Measurements from ENCODE around the gene ZBTB25. TPM values are rescaled to one million over a fixed set of nuclear protein-coding genes. Genes with fewer than 3 reads are reported as not detected.

Gene ZBTB25
- polyA plus RNA-seq, 1 of the 3 experiments (the other 2 are of a cell fraction) = 4.5 TPM

DNA sequence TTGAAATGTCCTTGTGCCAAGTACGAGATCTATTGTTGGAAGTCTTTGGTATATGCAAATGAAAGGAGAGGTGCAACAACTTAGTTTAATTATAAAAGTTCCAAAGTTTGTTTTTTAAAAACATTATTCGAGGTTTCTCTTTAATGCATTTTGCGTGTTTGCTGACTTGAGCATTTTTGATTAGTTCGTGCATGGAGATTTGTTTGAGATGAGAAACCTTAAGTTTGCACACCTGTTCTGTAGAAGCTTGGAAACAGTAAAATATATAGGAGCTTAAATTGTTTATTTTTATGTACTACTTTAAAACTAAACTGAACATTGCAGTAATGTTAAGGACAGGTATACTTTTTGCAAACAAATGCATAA lies 39.2 kb upstream of the ZBTB25 start:
- Histone ChIP-seq H3K4me3 (ENCODE audit: low read depth in 2 of 2, low read length in 1 of 2) (no peak overlapping the region), H3K36me3 (replicated peaks in 1 of 2; ENCODE audit: control insufficient read depth in 1 of 2, insufficient read depth in 2 of 2, low read length in 1 of 2) (no peaks in the 10 kb centered on the region)

DNA sequence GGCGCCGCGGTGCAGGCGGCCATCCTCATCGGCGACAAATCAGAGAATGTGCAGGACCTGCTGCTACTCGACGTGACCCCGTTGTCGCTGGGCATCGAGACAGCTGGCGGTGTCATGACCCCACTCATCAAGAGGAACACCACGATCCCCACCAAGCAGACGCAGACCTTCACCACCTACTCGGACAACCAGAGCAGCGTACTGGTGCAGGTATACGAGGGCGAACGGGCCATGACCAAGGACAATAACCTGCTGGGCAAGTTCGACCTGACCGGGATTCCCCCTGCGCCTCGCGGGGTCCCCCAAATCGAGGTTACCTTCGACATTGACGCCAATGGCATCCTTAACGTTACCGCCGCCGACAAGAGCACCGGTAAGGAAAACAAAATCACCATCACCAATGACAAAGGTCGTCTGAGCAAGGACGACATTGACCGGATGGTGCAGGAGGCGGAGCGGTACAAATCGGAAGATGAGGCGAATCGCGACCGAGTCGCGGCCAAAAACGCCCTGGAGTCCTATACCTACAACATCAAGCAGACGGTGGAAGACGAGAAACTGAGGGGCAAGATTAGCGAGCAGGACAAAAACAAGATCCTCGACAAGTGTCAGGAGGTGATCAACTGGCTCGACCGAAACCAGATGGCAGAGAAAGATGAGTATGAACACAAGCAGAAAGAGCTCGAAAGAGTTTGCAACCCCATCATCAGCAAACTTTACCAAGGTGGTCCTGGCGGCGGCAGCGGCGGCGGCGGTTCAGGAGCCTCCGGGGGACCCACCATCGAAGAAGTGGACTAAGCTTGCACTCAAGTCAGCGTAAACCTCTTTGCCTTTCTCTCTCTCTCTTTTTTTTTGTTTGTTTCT lies 38.6 kb upstream of the ZBTB25 start:
- no peak overlapping the region for H2AFZ ChIP-seq (ENCODE audit: low read depth)
- H3K4me3 ChIP-seq (ENCODE audit: low read depth in 2 of 2, low read length in 1 of 2) = no peak overlapping the region
- H4K20me1 ChIP-seq (ENCODE audit: insufficient read depth) = no peaks in the 10 kb centered on the region
- H3F3A ChIP-seq (replicated peaks; ENCODE audit: insufficient read depth) = peaks cover 15% of the 10 kb centered on the region
- no peaks in the 10 kb centered on the region for H3K9me3 ChIP-seq
- DNase-seq = no peak
- no peak overlapping the region for H3K27ac ChIP-seq (ENCODE audit: low read depth in 2 of 2, low read length in 1 of 2)
- CTCF ChIA-PET = interaction anchor here (1.0 kb wide), 1 partner anchor 9 kb away, joined by 3 read pairs; no protein-coding TSS in a partner anchor
- H3K4me1 ChIP-seq (ENCODE audit: control insufficient read depth in 1 of 2, insufficient read depth in 2 of 2, low read depth in 1 of 2, low read length in 1 of 2) = peaks cover 0 to 5% of the 10 kb centered on the region in 2 experiments; a peak in 2 of 4 replicates
- H3K79me2 ChIP-seq (ENCODE audit: insufficient read depth) = no peaks in the 10 kb centered on the region
- no peak overlapping the region for H3K9ac ChIP-seq
- no peaks in the 10 kb centered on the region for H3K9me2 ChIP-seq
- no peaks in the 10 kb centered on the region for H3K27me3 ChIP-seq (ENCODE audit: insufficient read depth)
- 97% methylated on average over 58 of the region's 61 CpGs for WGBS (ENCODE audit: low lambda C conversion rate)
- H3K4me2 ChIP-seq = no peak overlapping the region
- no peaks in the 10 kb centered on the region for H3K36me3 ChIP-seq (replicated peaks in 1 of 2; ENCODE audit: control insufficient read depth in 1 of 2, insufficient read depth in 2 of 2, low read length in 1 of 2)
- POLR2A ChIA-PET = no interaction called here
- TF ChIP-seq EZH2phosphoT487 (IDR thresholded peaks at IDR 0.05; ENCODE audit: borderline replicate concordance, low read depth) (no peak), TCF12 (IDR thresholded peaks at IDR 0.05) (no peak), FOSL2 (IDR thresholded peaks at IDR 0.05; ENCODE audit: borderline replicate concordance, low read depth) (no peak), ELF1 (IDR thresholded peaks at IDR 0.05) (no peak), TAF1 (IDR thresholded peaks at IDR 0.05; ENCODE audit: borderline replicate concordance, low read depth, low read length) (no peak), MEF2A (IDR thresholded peaks at IDR 0.05; ENCODE audit: borderline replicate concordance, low read depth) (no peak), RXRA (IDR thresholded peaks at IDR 0.05; ENCODE audit: borderline replicate concordance, low read depth) (no peak), EP300 (IDR thresholded peaks at IDR 0.05; ENCODE audit: borderline replicate concordance in 1 of 2, low read depth in 1 of 2, low read length in 1 of 2) (no peak), JUND (IDR thresholded peaks at IDR 0.05) (no peak), GABPA (IDR thresholded peaks at IDR 0.05; ENCODE audit: low read depth) (no peak)
- TF ChIP-seq, protein P1, sequence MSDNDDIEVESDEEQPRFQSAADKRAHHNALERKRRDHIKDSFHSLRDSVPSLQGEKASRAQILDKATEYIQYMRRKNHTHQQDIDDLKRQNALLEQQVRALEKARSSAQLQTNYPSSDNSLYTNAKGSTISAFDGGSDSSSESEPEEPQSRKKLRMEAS (IDR thresholded peaks at IDR 0.05; ENCODE audit: low read depth) = no peak
- TF ChIP-seq, protein P2, sequence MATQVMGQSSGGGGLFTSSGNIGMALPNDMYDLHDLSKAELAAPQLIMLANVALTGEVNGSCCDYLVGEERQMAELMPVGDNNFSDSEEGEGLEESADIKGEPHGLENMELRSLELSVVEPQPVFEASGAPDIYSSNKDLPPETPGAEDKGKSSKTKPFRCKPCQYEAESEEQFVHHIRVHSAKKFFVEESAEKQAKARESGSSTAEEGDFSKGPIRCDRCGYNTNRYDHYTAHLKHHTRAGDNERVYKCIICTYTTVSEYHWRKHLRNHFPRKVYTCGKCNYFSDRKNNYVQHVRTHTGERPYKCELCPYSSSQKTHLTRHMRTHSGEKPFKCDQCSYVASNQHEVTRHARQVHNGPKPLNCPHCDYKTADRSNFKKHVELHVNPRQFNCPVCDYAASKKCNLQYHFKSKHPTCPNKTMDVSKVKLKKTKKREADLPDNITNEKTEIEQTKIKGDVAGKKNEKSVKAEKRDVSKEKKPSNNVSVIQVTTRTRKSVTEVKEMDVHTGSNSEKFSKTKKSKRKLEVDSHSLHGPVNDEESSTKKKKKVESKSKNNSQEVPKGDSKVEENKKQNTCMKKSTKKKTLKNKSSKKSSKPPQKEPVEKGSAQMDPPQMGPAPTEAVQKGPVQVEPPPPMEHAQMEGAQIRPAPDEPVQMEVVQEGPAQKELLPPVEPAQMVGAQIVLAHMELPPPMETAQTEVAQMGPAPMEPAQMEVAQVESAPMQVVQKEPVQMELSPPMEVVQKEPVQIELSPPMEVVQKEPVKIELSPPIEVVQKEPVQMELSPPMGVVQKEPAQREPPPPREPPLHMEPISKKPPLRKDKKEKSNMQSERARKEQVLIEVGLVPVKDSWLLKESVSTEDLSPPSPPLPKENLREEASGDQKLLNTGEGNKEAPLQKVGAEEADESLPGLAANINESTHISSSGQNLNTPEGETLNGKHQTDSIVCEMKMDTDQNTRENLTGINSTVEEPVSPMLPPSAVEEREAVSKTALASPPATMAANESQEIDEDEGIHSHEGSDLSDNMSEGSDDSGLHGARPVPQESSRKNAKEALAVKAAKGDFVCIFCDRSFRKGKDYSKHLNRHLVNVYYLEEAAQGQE (IDR thresholded peaks at IDR 0.05; ENCODE audit: low read depth, low read length) = no peak
- TF ChIP-seq, protein P3, sequence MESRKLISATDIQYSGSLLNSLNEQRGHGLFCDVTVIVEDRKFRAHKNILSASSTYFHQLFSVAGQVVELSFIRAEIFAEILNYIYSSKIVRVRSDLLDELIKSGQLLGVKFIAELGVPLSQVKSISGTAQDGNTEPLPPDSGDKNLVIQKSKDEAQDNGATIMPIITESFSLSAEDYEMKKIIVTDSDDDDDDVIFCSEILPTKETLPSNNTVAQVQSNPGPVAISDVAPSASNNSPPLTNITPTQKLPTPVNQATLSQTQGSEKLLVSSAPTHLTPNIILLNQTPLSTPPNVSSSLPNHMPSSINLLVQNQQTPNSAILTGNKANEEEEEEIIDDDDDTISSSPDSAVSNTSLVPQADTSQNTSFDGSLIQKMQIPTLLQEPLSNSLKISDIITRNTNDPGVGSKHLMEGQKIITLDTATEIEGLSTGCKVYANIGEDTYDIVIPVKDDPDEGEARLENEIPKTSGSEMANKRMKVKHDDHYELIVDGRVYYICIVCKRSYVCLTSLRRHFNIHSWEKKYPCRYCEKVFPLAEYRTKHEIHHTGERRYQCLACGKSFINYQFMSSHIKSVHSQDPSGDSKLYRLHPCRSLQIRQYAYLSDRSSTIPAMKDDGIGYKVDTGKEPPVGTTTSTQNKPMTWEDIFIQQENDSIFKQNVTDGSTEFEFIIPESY (IDR thresholded peaks at IDR 0.05; ENCODE audit: borderline replicate concordance, low read depth) = no peak
- TF ChIP-seq, protein P4, sequence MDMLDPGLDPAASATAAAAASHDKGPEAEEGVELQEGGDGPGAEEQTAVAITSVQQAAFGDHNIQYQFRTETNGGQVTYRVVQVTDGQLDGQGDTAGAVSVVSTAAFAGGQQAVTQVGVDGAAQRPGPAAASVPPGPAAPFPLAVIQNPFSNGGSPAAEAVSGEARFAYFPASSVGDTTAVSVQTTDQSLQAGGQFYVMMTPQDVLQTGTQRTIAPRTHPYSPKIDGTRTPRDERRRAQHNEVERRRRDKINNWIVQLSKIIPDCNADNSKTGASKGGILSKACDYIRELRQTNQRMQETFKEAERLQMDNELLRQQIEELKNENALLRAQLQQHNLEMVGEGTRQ (IDR thresholded peaks at IDR 0.05; ENCODE audit: borderline replicate concordance, low read depth, low read length) = no peak
- TF ChIP-seq, protein P5, sequence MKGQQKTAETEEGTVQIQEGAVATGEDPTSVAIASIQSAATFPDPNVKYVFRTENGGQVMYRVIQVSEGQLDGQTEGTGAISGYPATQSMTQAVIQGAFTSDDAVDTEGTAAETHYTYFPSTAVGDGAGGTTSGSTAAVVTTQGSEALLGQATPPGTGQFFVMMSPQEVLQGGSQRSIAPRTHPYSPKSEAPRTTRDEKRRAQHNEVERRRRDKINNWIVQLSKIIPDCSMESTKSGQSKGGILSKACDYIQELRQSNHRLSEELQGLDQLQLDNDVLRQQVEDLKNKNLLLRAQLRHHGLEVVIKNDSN (IDR thresholded peaks at IDR 0.05; ENCODE audit: borderline replicate concordance, low read depth) = no peak

More for the DNA sequence above, 39.2 kb upstream of the ZBTB25 start:
- Histone ChIP-seq H3K79me2 (ENCODE audit: insufficient read depth) (no peaks in the 10 kb centered on the region), H3K9me3 (no peaks in the 10 kb centered on the region), H3K27me3 (ENCODE audit: insufficient read depth) (no peaks in the 10 kb centered on the region), H3K9me2 (no peaks in the 10 kb centered on the region), H3K4me2 (no peak overlapping the region), H4K20me1 (ENCODE audit: insufficient read depth) (no peaks in the 10 kb centered on the region), H3K9ac (no peak overlapping the region), H3K27ac (ENCODE audit: low read depth in 2 of 2, low read length in 1 of 2) (no peak overlapping the region), H2AFZ (ENCODE audit: low read depth) (no peak overlapping the region), H3F3A (replicated peaks; ENCODE audit: insufficient read depth) (peaks cover 13% of the 10 kb centered on the region), H3K4me1 (ENCODE audit: control insufficient read depth in 1 of 2, insufficient read depth in 2 of 2, low read depth in 1 of 2, low read length in 1 of 2) (peaks cover 0 to 5% of the 10 kb centered on the region in 2 experiments; a peak in 2 of 4 replicates)
- ChIA-PET POLR2A (no interaction called here), CTCF (interaction anchor here (1.0 to 2.2 kb wide), 4 partner anchors 8 to 94 kb away, joined by 3 to 7 read pairs (median 3); no protein-coding TSS in a partner anchor)
- 85% methylated on average over 4 of the region's 4 CpGs for WGBS (ENCODE audit: low lambda C conversion rate)
- TF ChIP-seq, protein P6, sequence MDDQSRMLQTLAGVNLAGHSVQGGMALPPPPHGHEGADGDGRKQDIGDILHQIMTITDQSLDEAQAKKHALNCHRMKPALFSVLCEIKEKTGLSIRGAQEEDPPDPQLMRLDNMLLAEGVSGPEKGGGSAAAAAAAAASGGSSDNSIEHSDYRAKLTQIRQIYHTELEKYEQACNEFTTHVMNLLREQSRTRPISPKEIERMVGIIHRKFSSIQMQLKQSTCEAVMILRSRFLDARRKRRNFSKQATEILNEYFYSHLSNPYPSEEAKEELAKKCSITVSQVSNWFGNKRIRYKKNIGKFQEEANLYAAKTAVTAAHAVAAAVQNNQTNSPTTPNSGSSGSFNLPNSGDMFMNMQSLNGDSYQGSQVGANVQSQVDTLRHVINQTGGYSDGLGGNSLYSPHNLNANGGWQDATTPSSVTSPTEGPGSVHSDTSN (IDR thresholded peaks at IDR 0.05) = no peak
- no peak for TF ChIP-seq GABPA (IDR thresholded peaks at IDR 0.05; ENCODE audit: low read depth)
- no peak for DNase-seq

All from SK-N-SH (cell line).